HG03469 (cell line): ENCODE results near the gene NEDD4.
"Not testable (repeated sequence)": the region's sequence is repeated elsewhere in the genome, so short reads cannot be mapped to it uniquely, and the experiment has no call there.

Source experiments
- ATAC-seq: cut with Tn5 transposase; IDR thresholded peaks from one replicate; pipeline ENCODE4 v1.9.1; 2021; ENCODE audit warnings: mild to moderate bottlenecking, moderate library complexity, moderate number of reproducible peaks; ENCODE audit not compliant: unreplicated experiment

NEDD4 gene

GRCh38 chr15:55835866-55836265 is 157.5 kb downstream of the NEDD4 start:
- ATAC-seq, result no peak

- no peak for ATAC-seq
Observed at GRCh38 chr15:55834331-55834730, 159.1 kb downstream of the NEDD4 start.

GRCh38 chr15:55829826-55830225 is 163.6 kb downstream of the NEDD4 start:
- ATAC-seq, result peak; percentile 86

- ATAC-seq, result no peak
Observed at GRCh38 chr15:55827955-55828354, 165.5 kb downstream of the NEDD4 start.

GRCh38 chr15:55827204-55827603 is 166.2 kb downstream of the NEDD4 start:
- no peak for ATAC-seq

GRCh38 chr15:55824857-55825613 is 168.4 kb downstream of the NEDD4 start:
- no peak for ATAC-seq

GRCh38 chr15:55823699-55824340 is 169.6 kb downstream of the NEDD4 start:
- no peak for ATAC-seq

- ATAC-seq, result no peak
Observed at GRCh38 chr15:55823191-55823670, 170.2 kb downstream of the NEDD4 start.

- not testable (repeated sequence) for ATAC-seq
Observed at GRCh38 chr15:55821740-55822139, 171.7 kb downstream of the NEDD4 start.

GRCh38 chr15:55820043-55820442 is 173.4 kb downstream of the NEDD4 start:
- no peak for ATAC-seq

- ATAC-seq, result no peak
Observed at GRCh38 chr15:55819397-55820034, 173.9 kb downstream of the NEDD4 start.

GRCh38 chr15:55816017-55816416 is 177.4 kb downstream of the NEDD4 start:
- ATAC-seq, result no peak

GRCh38 chr15:55802600-55803376 is 190.6 kb downstream of the NEDD4 start:
- ATAC-seq, result no peak

- no peak for ATAC-seq
Observed at GRCh38 chr15:55800216-55800615, 193.2 kb downstream of the NEDD4 start.

- no peak for ATAC-seq
Observed at GRCh38 chr15:55799291-55800212, 193.9 kb downstream of the NEDD4 start.

GRCh38 chr15:55796321-55796965 is 197.0 kb downstream of the NEDD4 start:
- no peak for ATAC-seq

GRCh38 chr15:55795031-55795430 is 198.4 kb downstream of the NEDD4 start:
- ATAC-seq, result no peak

GRCh38 chr15:55791551-55792400 is 201.6 kb downstream of the NEDD4 start:
- no peak for ATAC-seq
